OCI-LY7 (cell line): Measurements from ENCODE around the gene DUOXA1.

Source experiments
- CTCF ChIP-seq: fragments of 200-600 bp; sonication (generic); conservative IDR thresholded peaks from 2 replicates; pipeline ENCODE4 v1.5.1; 2014; ENCODE audit warnings: mild to moderate bottlenecking, antibody characterized with exemption, low read length, moderate library complexity, mixed read lengths
- EZH2phosphoT487 ChIP-seq: fragments of 200-600 bp; sonication (generic); IDR thresholded peaks from 2 replicates; pipeline ENCODE4 v1.6.1; 2018; ENCODE audit warnings: low read depth, borderline replicate concordance, mild to moderate bottlenecking, mixed run types, antibody characterized with exemption, low read length, moderate library complexity, mixed read lengths

GRCh38 chr15:45093013-45093412 is 36.7 kb downstream of the DUOXA1 start:
- TF ChIP-seq CTCF = no peak
- no peak for TF ChIP-seq EZH2phosphoT487
